IMR-90 (cell line): Measurements from ENCODE around the gene SPDYE1. TPM values are rescaled to one million over a fixed set of nuclear protein-coding genes. Genes with fewer than 3 reads are reported as not detected.

Experiments
- ATAC-seq: fragments of 200-7000 bp; cut with Tn5 transposase; 2 replicates; pipeline ENCODE4 v1.9.1; 2020; ENCODE audit warnings: low read depth, mild to moderate bottlenecking, moderate library complexity
- BruUV-seq: library from RNA; stranded (reverse); fragments of 400-500 nt; replicated peaks from 2 replicates; lab custom pipeline; 2021; lab: Mats Ljungman, UMichigan
- CTCF ChIA-PET: fragments of 300-600 bp; formaldehyde crosslinking; extraction: SDS; loops from one replicate; lab custom pipeline; 2021; ENCODE audit warnings: antibody characterized with exemption; lab: Yijun Ruan, JAX
- POLR2A ChIA-PET: fragments of 300-600 bp; sonication (Branson Sonifier 250); formaldehyde crosslinking; loops from one replicate; lab custom pipeline; 2022; ENCODE audit warnings: antibody characterized with exemption; ENCODE audit not compliant: unreplicated experiment; lab: Charles Lee
- DNase-seq: peaks from one replicate; pipeline ENCODE4 v3.0.0; 2013
- H2AFZ ChIP-seq: replicated peaks from 2 replicates; pipeline ENCODE3; 2013; ENCODE audit warnings: low read length, mild to moderate bottlenecking; ENCODE audit not compliant: poor library complexity
- H2AK5ac ChIP-seq: 2 replicates; pipeline ENCODE4 v1.6.1; 2013; ENCODE audit warnings: low read depth, low read length, inconsistent platforms
- H2AK9ac ChIP-seq: replicated peaks from 2 replicates; pipeline ENCODE3; 2013; ENCODE audit warnings: mild to moderate bottlenecking, low read depth, low read length, moderate library complexity; ENCODE audit not compliant: poor library complexity
- H2BK120ac ChIP-seq: 2 replicates; pipeline ENCODE4 v1.6.1; 2013; ENCODE audit warnings: low read depth, low read length, inconsistent platforms
- H2BK15ac ChIP-seq: 3 replicates; pipeline ENCODE4 v1.6.1; 2013; ENCODE audit warnings: low read depth, low read length, inconsistent platforms
- H2BK20ac ChIP-seq: 2 replicates; pipeline ENCODE4 v1.6.1; 2013; ENCODE audit warnings: low read depth, mild to moderate bottlenecking, inconsistent platforms, low read length, moderate library complexity
- H2BK5ac ChIP-seq: 2 replicates; pipeline ENCODE4 v1.6.1; 2013; ENCODE audit warnings: mild to moderate bottlenecking, low read depth, low read length, inconsistent platforms; ENCODE audit not compliant: poor library complexity, severe bottlenecking
- H3K14ac ChIP-seq: replicated peaks from 2 replicates; pipeline ENCODE4 v1.6.1; 2013; ENCODE audit warnings: low read depth, low read length, inconsistent platforms
- H3K18ac ChIP-seq: 2 replicates; pipeline ENCODE4 v1.6.1; 2013; ENCODE audit warnings: low read depth, low read length, control low read depth
- H3K23ac ChIP-seq: 2 replicates; pipeline ENCODE4 v1.6.1; 2013; ENCODE audit warnings: low read depth, low read length, inconsistent platforms
- H3K27ac ChIP-seq: 2 replicates; pipeline ENCODE4 v1.5.1; 2013; ENCODE audit warnings: mild to moderate bottlenecking, control low read depth, low read length; ENCODE audit not compliant: insufficient read depth
- H3K27me3 ChIP-seq: 2 replicates; pipeline ENCODE4 v1.6.1; 2013; ENCODE audit warnings: low read length; ENCODE audit not compliant: control insufficient read depth, insufficient read depth
- H3K36me3 ChIP-seq: 2 replicates; pipeline ENCODE4 v1.6.1; 2013; ENCODE audit warnings: low read length, mixed read lengths; ENCODE audit not compliant: control insufficient read depth, insufficient read depth
- H3K4ac ChIP-seq: 2 replicates; pipeline ENCODE4 v1.6.1; 2013; ENCODE audit warnings: low read depth, low read length, inconsistent platforms
- H3K4me1 ChIP-seq: 2 replicates; pipeline ENCODE4 v1.6.1; 2013; ENCODE audit warnings: low read length, mixed read lengths; ENCODE audit not compliant: control insufficient read depth, insufficient read depth
- H3K4me2 ChIP-seq: 2 replicates; pipeline ENCODE4 v1.6.1; 2013; ENCODE audit warnings: low read depth, mild to moderate bottlenecking, control low read depth, low read length, moderate library complexity
- H3K4me3 ChIP-seq: 2 replicates; pipeline ENCODE4 v1.5.1; 2013; ENCODE audit warnings: low read depth, mild to moderate bottlenecking, control low read depth, low read length, moderate library complexity; ENCODE audit not compliant: insufficient read depth
- H3K56ac ChIP-seq: 2 replicates; pipeline ENCODE4 v1.6.1; 2013; ENCODE audit warnings: low read length, inconsistent platforms; ENCODE audit not compliant: insufficient read depth; ENCODE audit errors: extremely low read depth
- H3K79me1 ChIP-seq, 2 experiments: 2 replicates each; pipeline ENCODE4 v1.6.1; 2013; ENCODE audit warnings: low read length in 2 of 2, inconsistent platforms in 1 of 2, low read depth in 1 of 2
- H3K9ac ChIP-seq: 2 replicates; pipeline ENCODE4 v1.6.1; 2013; ENCODE audit warnings: low read depth, low read length, control low read depth
- H3K9me1 ChIP-seq: 2 replicates; pipeline ENCODE4 v1.6.1; 2013; ENCODE audit warnings: low read length, inconsistent platforms; ENCODE audit not compliant: insufficient read depth
- H3K9me3 ChIP-seq: 2 replicates; pipeline ENCODE4 v1.6.1; 2013; ENCODE audit warnings: low read length; ENCODE audit not compliant: control insufficient read depth, insufficient read depth
- H4K20me1 ChIP-seq: 2 replicates; pipeline ENCODE4 v1.6.1; 2013; ENCODE audit warnings: low read length, inconsistent platforms; ENCODE audit not compliant: insufficient read depth
- H4K5ac ChIP-seq: 2 replicates; pipeline ENCODE4 v1.6.1; 2013; ENCODE audit warnings: mild to moderate bottlenecking, low read depth, low read length, control low read depth
- H4K8ac ChIP-seq, 2 experiments: 2 replicates each; pipeline ENCODE4 v1.6.1; 2013; ENCODE audit warnings: low read depth in 2 of 2, low read length in 2 of 2, control low read depth in 1 of 2, inconsistent platforms in 1 of 2
- H4K91ac ChIP-seq: 2 replicates; pipeline ENCODE4 v1.6.1; 2013; ENCODE audit warnings: low read depth, low read length, inconsistent platforms; ENCODE audit not compliant: insufficient read depth
- CHD1 ChIP-seq: IDR thresholded peaks from 2 replicates; pipeline ENCODE4 v1.6.1; 2012; ENCODE audit warnings: low read depth, low read length, improper control_type of control experiment
- MAFK ChIP-seq: IDR thresholded peaks from 2 replicates; pipeline ENCODE4 v1.6.1; 2012; ENCODE audit warnings: low read depth, low read length, improper control_type of control experiment
- MAZ ChIP-seq: IDR thresholded peaks from 2 replicates; pipeline ENCODE4 v1.6.1; 2012; ENCODE audit warnings: low read depth, mild to moderate bottlenecking, low read length, improper control_type of control experiment, moderate library complexity, borderline replicate concordance
- POLR2A ChIP-seq: IDR thresholded peaks from 2 replicates; pipeline ENCODE4 v1.6.1; 2012; ENCODE audit warnings: mild to moderate bottlenecking, low read depth, low read length
- RCOR1 ChIP-seq: IDR thresholded peaks from 2 replicates; pipeline ENCODE4 v1.6.1; 2012; ENCODE audit warnings: mild to moderate bottlenecking, low read length, improper control_type of control experiment; ENCODE audit not compliant: insufficient replicate concordance
- SMC3 ChIP-seq: fragments of 150-350 bp; IDR thresholded peaks from 2 replicates; pipeline ENCODE4 v1.6.1; 2016; ENCODE audit warnings: low read depth, mild to moderate bottlenecking, antibody characterized with exemption, low read length, moderate library complexity
- WGBS, 2 experiments: methylation state at CpG; one replicate each; pipeline versions ENCODE4 v1.1.5 to v1.1.7; 2013; ENCODE audit warnings: missing lambda C conversion rate in 2 of 2; ENCODE audit not compliant: insufficient read length in 1 of 2; ENCODE audit errors: extremely low coverage in 2 of 2; 5-methylcytosine and 5-hydroxymethylcytosine counted together
- dilution Hi-C: fragments of 300-500 bp; cut with HindIII; formaldehyde crosslinking; loops from one replicate; pipeline ENCODE4 v1.14.3; 2018; ENCODE audit warnings: low sequenced_read_pairs; ENCODE audit not compliant: unreplicated experiment
- in situ Hi-C: fragments of 300-500 bp; cut with MboI; formaldehyde crosslinking; loops from 3 replicates; pipeline ENCODE4 v1.14.3; 2019; ENCODE audit warnings: low sequenced_read_pairs, inconsistent platforms, mixed read lengths
- intact Hi-C: fragments of 100-400 bp; cut with micrococcal nuclease; formaldehyde crosslinking; loops from 2 replicates; pipeline ENCODE4 v1.10.0; 2022
- polyA plus RNA-seq, 3 experiments: library from polyadenylated mRNA; depleted of rRNA; stranded (reverse); fragments of >200 nt; gene quantifications; 2 replicates each; pipeline ENCODE4 v1.2.3, GENCODE V29; 2012; ENCODE audit warnings: low replicate concordance in 1 of 3
- total RNA-seq: library from RNA; depleted of rRNA; stranded (reverse); fragments of >200 nt; gene quantifications from 2 replicates; pipeline ENCODE4 v1.2.3, GENCODE V29; 2012
- TF ChIP-seq, protein P1 (sequence below): conservative IDR thresholded peaks from 2 replicates; pipeline ENCODE4 v1.5.1; 2012; ENCODE audit warnings: mild to moderate bottlenecking, low read depth, low read length, improper control_type of control experiment
- TF ChIP-seq, protein P2 (sequence below): fragments of 150-350 bp; IDR thresholded peaks from 2 replicates; pipeline ENCODE4 v1.6.1; 2017; ENCODE audit warnings: mild to moderate bottlenecking, antibody characterized with exemption, low read length, low read depth

Gene SPDYE1
- total and polyA plus RNA-seq, 2 of the 4 experiments (the other 2 are of a cell fraction): not detected

DNA sequence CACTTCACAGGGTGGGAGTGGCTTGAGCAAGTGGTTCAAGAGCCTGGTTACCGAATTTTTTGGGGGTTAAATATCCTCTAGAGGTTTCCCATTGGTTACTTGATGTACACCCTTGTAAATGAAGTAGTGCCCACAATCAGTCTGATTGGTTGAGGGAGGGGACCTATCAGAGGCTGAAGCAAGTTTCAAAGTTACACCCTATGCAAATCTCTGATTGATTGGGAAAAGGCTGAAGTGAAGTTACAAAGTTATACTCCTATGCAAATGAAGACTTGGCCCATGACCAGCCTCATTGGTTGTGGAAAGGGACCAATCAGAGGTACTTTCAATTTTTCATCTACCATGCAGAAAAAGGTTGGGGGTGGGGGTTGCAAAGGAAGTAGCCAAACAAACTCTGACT is 36.8 kb upstream of the SPDYE1 start:
- Histone ChIP-seq H4K20me1 (no peaks in the 10 kb centered on the region), H3K36me3 (peaks cover 6% of the 10 kb centered on the region; the same call in 1 of the 2 replicates), H4K5ac (no peak overlapping the region), H2BK120ac (no peak overlapping the region), H2AFZ (no peak overlapping the region), H3K79me1 (no peaks in the 10 kb centered on the region), H2AK5ac (no peak overlapping the region), H3K9me3 (no peaks in the 10 kb centered on the region), H3K27ac (no peak overlapping the region), H4K8ac (no peak overlapping the region), H3K56ac (no peak overlapping the region), H3K4me1 (no peaks in the 10 kb centered on the region), H3K4me2 (no peak overlapping the region), H3K4me3 (no peak overlapping the region), H2BK20ac (no peak overlapping the region), H2BK5ac (no peak overlapping the region), H3K9me1 (no peaks in the 10 kb centered on the region), H3K9ac (no peak overlapping the region), H3K27me3 (no peaks in the 10 kb centered on the region), H2AK9ac (no peak overlapping the region), H2BK15ac (no peak overlapping the region), H4K91ac (no peak overlapping the region), H3K4ac (no peak overlapping the region), H3K18ac (no peak overlapping the region), H3K23ac (no peak overlapping the region), H3K14ac (no peak overlapping the region)
- dilution Hi-C loops (no loop called here), in situ Hi-C loops (no loop called here), intact Hi-C loops (no loop called here)
- no CpG with 5 or more reads among the region's 1 CpG for WGBS, 2 experiments
- BruUV-seq: no TSS peak
- TF ChIP-seq, protein P1, sequence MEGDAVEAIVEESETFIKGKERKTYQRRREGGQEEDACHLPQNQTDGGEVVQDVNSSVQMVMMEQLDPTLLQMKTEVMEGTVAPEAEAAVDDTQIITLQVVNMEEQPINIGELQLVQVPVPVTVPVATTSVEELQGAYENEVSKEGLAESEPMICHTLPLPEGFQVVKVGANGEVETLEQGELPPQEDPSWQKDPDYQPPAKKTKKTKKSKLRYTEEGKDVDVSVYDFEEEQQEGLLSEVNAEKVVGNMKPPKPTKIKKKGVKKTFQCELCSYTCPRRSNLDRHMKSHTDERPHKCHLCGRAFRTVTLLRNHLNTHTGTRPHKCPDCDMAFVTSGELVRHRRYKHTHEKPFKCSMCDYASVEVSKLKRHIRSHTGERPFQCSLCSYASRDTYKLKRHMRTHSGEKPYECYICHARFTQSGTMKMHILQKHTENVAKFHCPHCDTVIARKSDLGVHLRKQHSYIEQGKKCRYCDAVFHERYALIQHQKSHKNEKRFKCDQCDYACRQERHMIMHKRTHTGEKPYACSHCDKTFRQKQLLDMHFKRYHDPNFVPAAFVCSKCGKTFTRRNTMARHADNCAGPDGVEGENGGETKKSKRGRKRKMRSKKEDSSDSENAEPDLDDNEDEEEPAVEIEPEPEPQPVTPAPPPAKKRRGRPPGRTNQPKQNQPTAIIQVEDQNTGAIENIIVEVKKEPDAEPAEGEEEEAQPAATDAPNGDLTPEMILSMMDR: no peak
- no peak for TF ChIP-seq MAZ
- TF ChIP-seq MAFK: no peak
- TF ChIP-seq POLR2A: no peak
- no peak for TF ChIP-seq CHD1
- TF ChIP-seq SMC3: no peak
- TF ChIP-seq, protein P2, sequence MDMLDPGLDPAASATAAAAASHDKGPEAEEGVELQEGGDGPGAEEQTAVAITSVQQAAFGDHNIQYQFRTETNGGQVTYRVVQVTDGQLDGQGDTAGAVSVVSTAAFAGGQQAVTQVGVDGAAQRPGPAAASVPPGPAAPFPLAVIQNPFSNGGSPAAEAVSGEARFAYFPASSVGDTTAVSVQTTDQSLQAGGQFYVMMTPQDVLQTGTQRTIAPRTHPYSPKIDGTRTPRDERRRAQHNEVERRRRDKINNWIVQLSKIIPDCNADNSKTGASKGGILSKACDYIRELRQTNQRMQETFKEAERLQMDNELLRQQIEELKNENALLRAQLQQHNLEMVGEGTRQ: no peak
- TF ChIP-seq RCOR1: no peak
- DNase-seq (no peak), ATAC-seq (no peak)
- CTCF ChIA-PET: no interaction called here
- POLR2A ChIA-PET: no interaction called here
